ENCODE measurements around the gene ZFR.

Gene ZFR

DNA sequence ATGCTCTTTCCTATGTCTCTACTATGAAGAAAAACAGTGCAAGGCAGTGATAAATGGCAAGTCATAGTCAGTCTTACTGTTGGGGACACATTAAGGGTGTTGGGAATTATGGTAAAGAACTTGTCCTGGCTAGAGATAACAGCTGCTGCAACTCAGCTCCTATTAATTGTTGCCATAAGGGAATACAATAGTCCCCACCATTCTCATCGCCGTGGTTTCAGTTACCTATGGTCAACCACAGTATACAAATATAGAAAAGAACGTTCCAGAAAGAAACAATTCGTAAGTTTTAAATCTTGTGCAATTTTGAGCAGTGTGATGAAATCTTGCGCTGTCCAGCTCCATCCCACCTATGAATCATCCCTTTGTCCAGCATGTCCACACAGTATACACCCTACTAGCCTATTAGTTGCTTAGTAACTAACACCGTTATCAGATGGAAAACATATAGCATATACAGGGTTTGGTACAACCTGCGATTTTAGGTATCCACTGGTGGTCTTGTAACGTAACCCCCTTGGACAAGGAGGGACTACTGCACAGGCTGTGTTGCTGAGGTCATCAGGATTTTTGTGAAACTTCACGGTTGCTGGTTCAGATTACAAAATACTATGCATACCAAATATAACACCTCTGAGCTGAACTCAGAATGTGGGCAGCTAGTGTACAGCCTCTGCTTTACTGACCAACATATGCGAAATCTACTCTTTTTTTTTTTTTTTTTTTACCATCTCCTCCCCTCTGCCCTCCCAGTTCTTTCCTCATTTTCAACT lies 53.5 kb downstream of the ZFR start:
- H3K27ac ChIP-seq, result no peak overlapping the region

DNA sequence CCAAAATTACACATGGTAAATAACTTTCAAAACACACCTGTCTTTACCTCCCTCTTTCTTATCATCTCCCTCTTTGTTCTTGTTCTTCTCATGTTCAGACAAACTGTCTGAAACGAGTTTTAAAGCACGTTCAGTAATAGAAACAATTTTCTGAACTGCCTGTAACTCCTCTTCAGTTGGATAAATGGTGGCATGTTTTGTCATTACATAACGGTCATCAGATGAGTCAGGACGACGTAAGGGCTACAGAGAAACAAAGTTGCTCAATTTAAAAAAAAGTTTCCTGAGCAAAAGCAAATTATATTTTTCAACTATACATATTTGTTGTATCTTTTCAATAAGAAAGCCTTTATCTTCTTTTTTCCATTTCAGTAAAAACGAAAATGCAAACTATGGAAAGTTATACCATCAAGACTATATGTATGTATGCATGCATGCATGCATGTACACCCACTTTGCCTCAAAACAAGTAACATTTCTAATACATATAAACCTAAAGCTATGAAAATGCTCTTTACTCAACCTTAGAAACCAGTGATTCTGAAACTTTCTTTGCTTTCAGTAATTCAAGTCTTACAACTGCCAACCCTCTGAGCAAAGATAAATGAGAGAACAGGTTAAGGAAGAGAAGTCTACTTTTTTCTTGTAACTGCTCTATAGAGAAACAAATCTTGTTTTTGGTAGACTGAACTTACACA lies 56.0 kb downstream of the ZFR start:
- Histone ChIP-seq H3K27me3 (no peaks in the 10 kb centered on the region), H3K4me1 (ENCODE audit: control insufficient read depth in 1 of 2, insufficient read depth in 1 of 2, low read depth in 1 of 2, low read length in 1 of 2) (no peaks in the 10 kb centered on the region), H3K36me3 (peaks cover 94% of the 10 kb centered on the region), H3K4me3 (ENCODE audit: low read depth in 1 of 2, low read length in 1 of 2) (no peak overlapping the region), H3K27ac (no peak overlapping the region), H3K9me3 (no peaks in the 10 kb centered on the region)
- TF ChIP-seq, protein P1, sequence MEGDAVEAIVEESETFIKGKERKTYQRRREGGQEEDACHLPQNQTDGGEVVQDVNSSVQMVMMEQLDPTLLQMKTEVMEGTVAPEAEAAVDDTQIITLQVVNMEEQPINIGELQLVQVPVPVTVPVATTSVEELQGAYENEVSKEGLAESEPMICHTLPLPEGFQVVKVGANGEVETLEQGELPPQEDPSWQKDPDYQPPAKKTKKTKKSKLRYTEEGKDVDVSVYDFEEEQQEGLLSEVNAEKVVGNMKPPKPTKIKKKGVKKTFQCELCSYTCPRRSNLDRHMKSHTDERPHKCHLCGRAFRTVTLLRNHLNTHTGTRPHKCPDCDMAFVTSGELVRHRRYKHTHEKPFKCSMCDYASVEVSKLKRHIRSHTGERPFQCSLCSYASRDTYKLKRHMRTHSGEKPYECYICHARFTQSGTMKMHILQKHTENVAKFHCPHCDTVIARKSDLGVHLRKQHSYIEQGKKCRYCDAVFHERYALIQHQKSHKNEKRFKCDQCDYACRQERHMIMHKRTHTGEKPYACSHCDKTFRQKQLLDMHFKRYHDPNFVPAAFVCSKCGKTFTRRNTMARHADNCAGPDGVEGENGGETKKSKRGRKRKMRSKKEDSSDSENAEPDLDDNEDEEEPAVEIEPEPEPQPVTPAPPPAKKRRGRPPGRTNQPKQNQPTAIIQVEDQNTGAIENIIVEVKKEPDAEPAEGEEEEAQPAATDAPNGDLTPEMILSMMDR (IDR thresholded peaks at IDR 0.05), result no peak

More for the DNA sequence above, 53.5 kb downstream of the ZFR start:
- TF ChIP-seq, protein P1 (IDR thresholded peaks at IDR 0.05), result no peak
- H3K27me3 ChIP-seq, result no peaks in the 10 kb centered on the region
- no peaks in the 10 kb centered on the region for H3K9me3 ChIP-seq
- peaks cover 94% of the 10 kb centered on the region for H3K36me3 ChIP-seq
- H3K4me3 ChIP-seq (ENCODE audit: low read depth in 1 of 2, low read length in 1 of 2), result no peak overlapping the region
- no peaks in the 10 kb centered on the region for H3K4me1 ChIP-seq (ENCODE audit: control insufficient read depth in 1 of 2, insufficient read depth in 1 of 2, low read depth in 1 of 2, low read length in 1 of 2)

DNA sequence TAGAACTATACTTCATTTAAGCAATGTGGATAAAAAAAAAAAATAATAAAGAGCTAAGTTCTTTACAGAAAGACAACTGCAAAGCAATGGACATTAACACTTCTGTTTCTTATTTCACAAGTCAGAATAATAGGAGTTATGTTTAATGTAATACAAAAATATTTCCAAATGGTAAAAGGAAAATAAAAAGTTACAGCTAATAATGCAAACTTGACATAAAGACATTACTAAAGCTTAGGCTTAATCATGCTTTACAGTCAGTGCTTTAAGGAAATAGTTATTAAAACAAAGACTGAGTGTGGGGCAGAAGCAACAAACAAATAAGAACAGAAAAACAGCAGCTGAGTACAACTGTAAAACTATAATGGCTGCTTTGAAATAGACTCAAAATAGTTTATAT lies 56.7 kb downstream of the ZFR start:
- H3K27ac ChIP-seq, result no peak overlapping the region
- TF ChIP-seq, protein P1 (IDR thresholded peaks at IDR 0.05), result no peak
- H3K36me3 ChIP-seq, result peaks cover 94% of the 10 kb centered on the region
- no peaks in the 10 kb centered on the region for H3K4me1 ChIP-seq (ENCODE audit: control insufficient read depth in 1 of 2, insufficient read depth in 1 of 2, low read depth in 1 of 2, low read length in 1 of 2)
- no peaks in the 10 kb centered on the region for H3K9me3 ChIP-seq
- H3K27me3 ChIP-seq, result no peaks in the 10 kb centered on the region
- no peak overlapping the region for H3K4me3 ChIP-seq (ENCODE audit: low read depth in 1 of 2, low read length in 1 of 2)

DNA sequence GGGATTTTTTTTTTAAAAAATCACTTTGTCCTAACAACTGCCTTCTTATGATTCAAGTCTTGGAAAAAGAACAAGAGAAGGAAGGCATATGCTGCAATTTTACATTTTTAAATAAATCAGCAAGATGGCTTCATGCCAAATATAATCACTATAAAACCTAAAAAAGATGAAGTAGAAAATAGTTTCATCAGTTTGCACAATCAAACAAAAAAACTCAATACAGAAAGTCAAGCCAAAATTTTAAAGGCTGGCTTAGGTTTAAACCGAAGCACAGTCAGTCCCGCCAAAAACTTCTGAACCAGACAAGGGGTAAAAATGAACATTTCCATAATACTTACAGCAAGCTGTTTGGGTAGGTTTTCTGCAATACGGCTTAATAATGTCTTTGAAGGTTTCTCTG lies 57.3 kb downstream of the ZFR start:
- no peak overlapping the region for H3K27ac ChIP-seq
- H3K4me3 ChIP-seq (ENCODE audit: low read depth in 1 of 2, low read length in 1 of 2), result no peak overlapping the region
- H3K9me3 ChIP-seq, result no peaks in the 10 kb centered on the region
- no peaks in the 10 kb centered on the region for H3K27me3 ChIP-seq
- H3K36me3 ChIP-seq, result peaks cover 95% of the 10 kb centered on the region
- H3K4me1 ChIP-seq (ENCODE audit: control insufficient read depth in 1 of 2, insufficient read depth in 1 of 2, low read depth in 1 of 2, low read length in 1 of 2), result no peaks in the 10 kb centered on the region
- TF ChIP-seq, protein P1 (IDR thresholded peaks at IDR 0.05), result no peak

DNA sequence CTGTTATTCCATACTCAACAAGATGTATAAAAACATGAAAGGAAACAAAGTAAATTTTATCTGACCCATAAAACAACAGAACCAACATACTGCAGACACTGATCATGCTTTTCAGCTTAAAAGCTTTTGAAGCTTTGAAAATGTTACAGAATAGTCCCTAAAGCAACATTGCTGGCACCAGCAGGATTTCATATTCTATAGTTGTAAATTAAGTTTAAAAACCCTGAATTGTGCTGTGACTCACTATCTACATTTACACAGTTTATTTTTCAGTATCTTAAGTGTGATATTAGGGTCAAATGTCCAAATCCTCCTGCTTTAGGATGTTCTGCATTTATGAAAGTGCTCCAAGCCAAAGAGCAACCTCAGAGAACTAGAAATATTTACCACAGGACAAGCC lies 59.9 kb downstream of the ZFR start:
- H3K4me1 ChIP-seq (ENCODE audit: control insufficient read depth in 1 of 2, insufficient read depth in 1 of 2, low read depth in 1 of 2, low read length in 1 of 2), result no peaks in the 10 kb centered on the region
- no peaks in the 10 kb centered on the region for H3K9me3 ChIP-seq
- H3K4me3 ChIP-seq (ENCODE audit: low read depth in 1 of 2, low read length in 1 of 2), result no peak overlapping the region
- peaks cover 83% of the 10 kb centered on the region for H3K36me3 ChIP-seq
- TF ChIP-seq, protein P1 (IDR thresholded peaks at IDR 0.05), result no peak
- no peaks in the 10 kb centered on the region for H3K27me3 ChIP-seq
- H3K27ac ChIP-seq, result no peak overlapping the region
